GM12892 (cell line): ENCODE measurements around the gene ATXN1.

Experiments
- POLR2A ChIP-seq: IDR thresholded peaks from 2 replicates; pipeline ENCODE4 v1.6.1; 2011; ENCODE audit warnings: low read depth, low read length, control low read depth
- POLR2AphosphoS5 ChIP-seq: IDR thresholded peaks from 2 replicates; pipeline ENCODE4 v1.6.1; 2011; ENCODE audit warnings: low read depth, low read length, control low read depth

DNA sequence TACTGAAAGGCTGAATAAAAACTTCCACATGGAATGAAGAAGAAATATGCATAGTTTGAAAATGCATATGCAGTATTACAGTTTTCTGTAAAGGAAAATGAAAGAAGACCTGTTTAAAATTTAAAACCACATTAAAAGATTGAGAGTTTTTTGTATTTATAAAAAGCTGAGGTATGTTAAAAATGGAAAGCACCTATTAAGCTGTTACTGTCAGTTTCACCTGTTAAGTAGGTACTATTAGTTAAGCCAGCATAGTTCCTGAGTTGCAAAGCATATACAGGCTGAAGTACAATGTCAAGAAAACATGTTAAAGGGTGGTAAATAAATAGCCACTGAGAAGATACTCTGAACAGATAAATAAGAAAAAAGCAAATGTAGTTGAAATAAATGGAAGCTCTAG is 69.9 kb downstream of the ATXN1 start:
- TF ChIP-seq POLR2A, result no peak
- TF ChIP-seq POLR2AphosphoS5, result no peak
